Measurements from ENCODE around the gene RTKN2.

RTKN2 gene

GRCh38 chr10:62172465-62172864, 96.2 kb downstream of the RTKN2 start:
- DNase-seq (ENCODE audit: low spot score) = no peak

- DNase-seq (ENCODE audit: low spot score) = no peak
Observed at GRCh38 chr10:62171791-62172190, 96.9 kb downstream of the RTKN2 start.

- no peak for DNase-seq (ENCODE audit: low spot score)
Observed at GRCh38 chr10:62170732-62171131, 97.9 kb downstream of the RTKN2 start.

GRCh38 chr10:62166331-62167131, 102.1 kb downstream of the RTKN2 start:
- peak; percentile 52 for DNase-seq (ENCODE audit: low spot score)

- no peak for DNase-seq (ENCODE audit: low spot score)
Observed at GRCh38 chr10:62165803-62166202, 102.8 kb downstream of the RTKN2 start.

- DNase-seq (ENCODE audit: low spot score) = no peak
Observed at GRCh38 chr10:62163024-62163423, 105.6 kb downstream of the RTKN2 start.

- no peak for DNase-seq (ENCODE audit: low spot score)
Observed at GRCh38 chr10:62162261-62162981, 106.2 kb downstream of the RTKN2 start.

GRCh38 chr10:62159351-62159750, 109.3 kb downstream of the RTKN2 start:
- no peak for DNase-seq (ENCODE audit: low spot score)

GRCh38 chr10:62157601-62158000, 111.0 kb downstream of the RTKN2 start:
- DNase-seq (ENCODE audit: low spot score) = no peak

- DNase-seq (ENCODE audit: low spot score) = no peak
Observed at GRCh38 chr10:62155054-62155680, 113.5 kb downstream of the RTKN2 start.

- DNase-seq (ENCODE audit: low spot score) = no peak
Observed at GRCh38 chr10:62154231-62154630, 114.4 kb downstream of the RTKN2 start.

GRCh38 chr10:62153191-62153590, 115.5 kb downstream of the RTKN2 start:
- DNase-seq (ENCODE audit: low spot score) = no peak

GRCh38 chr10:62149621-62150020, 119.0 kb downstream of the RTKN2 start:
- DNase-seq (ENCODE audit: low spot score) = no peak

GRCh38 chr10:62148155-62148554, 120.5 kb downstream of the RTKN2 start:
- no peak for DNase-seq (ENCODE audit: low spot score)

- no peak for DNase-seq (ENCODE audit: low spot score)
Observed at GRCh38 chr10:62147425-62147824, 121.2 kb downstream of the RTKN2 start.

GRCh38 chr10:62136931-62137330, 131.7 kb downstream of the RTKN2 start:
- no peak for DNase-seq (ENCODE audit: low spot score)

GRCh38 chr10:62133618-62134017, 135.0 kb downstream of the RTKN2 start:
- DNase-seq (ENCODE audit: low spot score) = no peak

Data from germinal center (tissue), 1 donor.